ENCODE results near the gene NOTUM.

The NOTUM gene

GRCh38 chr17:81928544-81929252 lies 32.3 kb downstream of the NOTUM start:
- H3K4me3 ChIP-seq (replicated peaks; ENCODE audit: low read depth, low read length) = peak overlapping the region; percentile 85
- DNase-seq (ENCODE audit: low read depth) = no peak
- TF ChIP-seq CTCF (IDR thresholded peaks at IDR 0.05; ENCODE audit: low read length, missing control alignments) = no peak

GRCh38 chr17:81927653-81928543 lies 33.1 kb downstream of the NOTUM start, which contains the start of gene MAFG:
Gene MAFG (minus strand): TSS chr17:81927735. CDS start chr17:81923185, 4,550 bp downstream.
- peak; percentile 95 for DNase-seq (ENCODE audit: low read depth)
- peak; percentile 0 for TF ChIP-seq CTCF (IDR thresholded peaks at IDR 0.05; ENCODE audit: low read length, missing control alignments)
- peak within 1 kb of the TSS; percentile 85 for H3K4me3 ChIP-seq (replicated peaks; ENCODE audit: low read depth, low read length)

- TF ChIP-seq CTCF (IDR thresholded peaks at IDR 0.05; ENCODE audit: low read length, missing control alignments) = no peak
- no peak for DNase-seq (ENCODE audit: low read depth)
- H3K4me3 ChIP-seq (replicated peaks; ENCODE audit: low read depth, low read length) = peak overlapping the region; percentile 85
Observed at GRCh38 chr17:81927152-81927652, 33.8 kb downstream of the NOTUM start.

- no peak for TF ChIP-seq CTCF (IDR thresholded peaks at IDR 0.05; ENCODE audit: low read length, missing control alignments)
- peak; percentile 85 for DNase-seq (ENCODE audit: low read depth)
- peak overlapping the region; percentile 85 for H3K4me3 ChIP-seq (replicated peaks; ENCODE audit: low read depth, low read length)
Observed at GRCh38 chr17:81926451-81927151, 34.4 kb downstream of the NOTUM start.

GRCh38 chr17:81925860-81926450 lies 35.0 kb downstream of the NOTUM start:
- peak overlapping the region; percentile 85 for H3K4me3 ChIP-seq (replicated peaks; ENCODE audit: low read depth, low read length)
- no peak for TF ChIP-seq CTCF (IDR thresholded peaks at IDR 0.05; ENCODE audit: low read length, missing control alignments)
- no peak for DNase-seq (ENCODE audit: low read depth)
